ENCODE results near the gene FCHO1.

The FCHO1 gene, protein sequence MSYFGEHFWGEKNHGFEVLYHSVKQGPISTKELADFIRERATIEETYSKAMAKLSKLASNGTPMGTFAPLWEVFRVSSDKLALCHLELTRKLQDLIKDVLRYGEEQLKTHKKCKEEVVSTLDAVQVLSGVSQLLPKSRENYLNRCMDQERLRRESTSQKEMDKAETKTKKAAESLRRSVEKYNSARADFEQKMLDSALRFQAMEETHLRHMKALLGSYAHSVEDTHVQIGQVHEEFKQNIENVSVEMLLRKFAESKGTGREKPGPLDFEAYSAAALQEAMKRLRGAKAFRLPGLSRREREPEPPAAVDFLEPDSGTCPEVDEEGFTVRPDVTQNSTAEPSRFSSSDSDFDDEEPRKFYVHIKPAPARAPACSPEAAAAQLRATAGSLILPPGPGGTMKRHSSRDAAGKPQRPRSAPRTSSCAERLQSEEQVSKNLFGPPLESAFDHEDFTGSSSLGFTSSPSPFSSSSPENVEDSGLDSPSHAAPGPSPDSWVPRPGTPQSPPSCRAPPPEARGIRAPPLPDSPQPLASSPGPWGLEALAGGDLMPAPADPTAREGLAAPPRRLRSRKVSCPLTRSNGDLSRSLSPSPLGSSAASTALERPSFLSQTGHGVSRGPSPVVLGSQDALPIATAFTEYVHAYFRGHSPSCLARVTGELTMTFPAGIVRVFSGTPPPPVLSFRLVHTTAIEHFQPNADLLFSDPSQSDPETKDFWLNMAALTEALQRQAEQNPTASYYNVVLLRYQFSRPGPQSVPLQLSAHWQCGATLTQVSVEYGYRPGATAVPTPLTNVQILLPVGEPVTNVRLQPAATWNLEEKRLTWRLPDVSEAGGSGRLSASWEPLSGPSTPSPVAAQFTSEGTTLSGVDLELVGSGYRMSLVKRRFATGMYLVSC
- total RNA-seq = 60.8 to 102 reads per million in 2 experiments

DNA sequence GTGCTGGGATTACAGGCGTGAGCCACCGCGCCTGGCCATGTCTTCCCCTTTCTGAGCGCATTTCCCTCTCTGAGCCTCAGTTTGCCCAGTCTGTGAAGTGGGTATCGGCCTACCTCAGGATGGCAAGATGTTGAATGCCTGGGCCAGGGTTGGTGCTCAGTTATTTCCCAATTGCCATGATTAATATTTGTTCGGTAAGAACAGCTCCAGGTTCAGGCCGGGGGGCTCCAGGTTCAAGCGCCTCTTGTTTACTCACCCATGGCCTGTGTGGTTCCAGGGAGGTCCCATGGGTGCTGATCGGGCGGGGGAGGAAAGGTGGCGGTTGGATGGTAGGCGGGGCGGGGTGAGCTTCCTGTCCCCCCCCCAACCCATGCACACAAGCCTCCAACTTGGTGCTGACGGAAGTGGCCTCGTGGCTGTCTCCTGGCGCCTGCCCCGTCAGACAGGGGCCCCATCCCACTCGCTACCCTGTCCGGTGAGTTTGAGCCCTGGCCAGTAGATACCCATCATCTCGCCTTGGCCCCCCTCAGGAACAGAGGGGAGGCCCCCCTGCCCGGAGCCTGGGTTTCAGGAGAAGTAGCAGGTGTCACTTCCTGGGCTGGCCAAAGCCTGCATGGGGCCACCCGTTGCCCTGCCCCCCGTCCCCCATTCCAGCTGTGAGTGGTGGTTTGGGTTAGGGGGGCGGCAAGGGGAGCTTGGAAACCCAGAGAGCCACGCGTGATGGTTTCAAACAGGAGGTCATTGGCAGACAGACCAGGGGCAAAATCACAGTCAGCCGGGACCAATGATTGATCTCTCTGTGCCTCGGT, at the start of gene FCHO1:
Gene FCHO1 (plus strand): TSS at position 375 of the 809 bp plus-strand sequence. CDS start 3,688 bp downstream, outside the sequence.
- peak; percentile 78 for DNase-seq (ENCODE audit: low read depth)

DNA sequence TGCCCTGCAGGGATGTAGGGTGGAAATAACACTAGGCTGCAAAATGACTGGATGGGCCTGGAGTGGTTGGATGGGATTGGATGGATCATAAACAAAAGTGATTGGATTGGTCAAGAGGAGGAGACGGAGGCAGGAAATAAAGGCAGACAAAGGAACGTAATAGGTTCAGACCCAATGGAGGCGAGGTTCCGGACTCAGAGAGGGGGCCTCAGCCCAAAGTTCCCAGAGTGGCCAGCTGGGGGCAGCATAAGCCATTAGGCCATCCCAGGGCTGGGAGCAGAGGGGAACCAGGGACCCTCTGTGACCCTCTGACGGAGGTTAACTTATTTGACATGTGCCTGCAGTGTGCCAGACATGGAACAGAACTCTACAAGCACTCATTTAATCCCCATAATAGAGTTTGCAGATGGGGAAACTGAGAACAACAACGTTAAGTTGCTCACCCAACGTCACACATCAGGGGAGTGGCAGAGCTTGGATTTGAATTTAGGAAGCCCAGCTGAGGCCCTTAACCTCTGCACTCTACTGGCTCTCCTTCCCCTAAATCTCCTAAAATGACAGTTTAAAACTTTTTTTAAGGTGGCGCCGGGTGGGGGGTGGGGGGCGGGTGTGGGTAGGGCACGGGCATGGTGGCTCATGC, 47.3 kb upstream of the FCHO1 start:
- DNase-seq (ENCODE audit: low read depth) = peak; percentile 60

DNA sequence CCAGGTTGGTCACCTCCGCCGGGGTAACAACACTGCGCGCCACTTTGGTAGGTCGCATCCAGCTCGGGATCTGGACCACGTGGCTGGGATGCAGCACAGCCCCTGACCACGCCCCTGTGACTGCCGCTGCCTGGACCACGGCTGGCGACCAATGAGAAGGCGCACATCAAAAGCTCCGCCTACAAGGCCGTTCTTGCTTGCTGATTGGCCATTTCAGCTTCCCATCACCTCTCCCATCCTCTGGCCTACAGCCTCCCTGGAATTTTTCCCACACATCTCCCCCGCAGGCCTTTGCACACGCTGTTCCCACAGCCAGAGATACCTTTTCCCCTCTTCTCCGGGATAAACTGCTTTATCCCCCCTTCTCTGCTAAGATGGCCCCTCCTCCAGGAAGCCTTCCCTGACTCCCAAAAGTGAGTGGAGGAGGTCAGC, 44.5 kb upstream of the FCHO1 start:
- no peak for DNase-seq (ENCODE audit: low read depth)

DNA sequence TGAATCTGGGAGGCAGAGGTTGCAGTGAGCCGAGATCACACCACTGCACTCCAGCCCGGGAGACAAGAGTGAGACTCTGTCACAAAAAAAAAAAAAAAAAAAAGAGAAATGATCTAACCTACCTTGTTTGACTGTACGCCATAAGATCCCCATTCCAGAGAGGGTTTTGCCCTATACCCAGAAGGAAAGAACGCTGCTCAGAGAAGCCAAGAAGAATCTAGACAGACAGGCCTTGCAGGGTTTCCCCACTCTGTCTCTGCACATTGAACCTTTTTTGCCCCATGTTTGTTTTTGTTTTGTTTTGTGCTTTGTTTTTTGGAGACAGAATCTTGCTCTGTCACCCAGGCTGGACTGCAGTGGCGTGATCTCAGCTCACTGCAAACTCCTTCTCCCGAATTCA, 39.4 kb upstream of the FCHO1 start:
- DNase-seq (ENCODE audit: low read depth) = no peak

DNA sequence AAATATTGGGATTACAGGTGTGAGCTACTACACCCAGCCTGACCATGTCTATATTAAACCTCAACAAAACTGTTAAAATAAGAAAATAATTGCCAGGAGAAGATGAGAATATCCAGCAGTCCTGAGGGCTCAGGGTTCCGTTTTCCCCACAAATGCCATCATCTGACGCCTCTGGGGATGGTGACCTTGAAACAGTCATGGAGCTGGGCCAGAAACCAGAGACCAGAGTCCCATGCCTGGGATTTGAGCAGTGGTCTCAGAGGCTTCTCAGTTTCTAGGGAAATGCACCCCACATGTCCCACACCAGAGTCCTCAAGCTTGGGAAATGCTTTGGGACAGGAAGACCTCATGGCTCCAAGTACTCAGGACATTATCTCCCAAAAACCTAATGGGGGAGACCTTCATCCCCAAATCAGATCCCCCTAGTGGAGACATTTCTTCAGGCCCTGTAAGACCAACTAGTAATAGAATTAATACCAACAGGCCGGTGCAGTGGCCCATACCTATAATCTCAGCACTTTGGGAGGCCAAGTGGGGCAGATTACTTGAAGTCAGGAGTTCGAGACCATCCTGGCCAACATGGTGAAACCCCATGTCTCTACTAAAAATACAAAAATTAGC, 34.9 kb upstream of the FCHO1 start:
- DNase-seq (ENCODE audit: low read depth) = no peak

DNA sequence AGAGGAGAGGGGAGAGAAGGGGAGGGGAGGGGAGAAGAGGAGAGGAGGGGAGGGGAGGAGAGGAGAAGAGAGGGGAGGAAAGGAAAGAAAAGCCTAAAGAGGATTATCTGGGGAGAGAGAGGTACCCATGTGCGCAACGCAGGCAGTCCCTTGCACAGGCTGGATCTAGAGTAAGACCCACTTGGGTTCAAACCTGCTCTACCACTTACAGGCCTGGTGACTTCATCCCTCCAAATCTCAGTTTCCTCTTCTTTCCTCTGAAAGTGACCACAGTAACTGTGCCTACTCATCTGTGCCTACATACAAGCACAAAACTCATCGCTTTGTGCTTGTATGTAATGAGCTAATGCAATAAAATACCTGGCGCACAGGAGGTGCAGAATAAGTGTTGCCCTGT, 32.7 kb upstream of the FCHO1 start:
- DNase-seq (ENCODE audit: low read depth) = no peak

DNA sequence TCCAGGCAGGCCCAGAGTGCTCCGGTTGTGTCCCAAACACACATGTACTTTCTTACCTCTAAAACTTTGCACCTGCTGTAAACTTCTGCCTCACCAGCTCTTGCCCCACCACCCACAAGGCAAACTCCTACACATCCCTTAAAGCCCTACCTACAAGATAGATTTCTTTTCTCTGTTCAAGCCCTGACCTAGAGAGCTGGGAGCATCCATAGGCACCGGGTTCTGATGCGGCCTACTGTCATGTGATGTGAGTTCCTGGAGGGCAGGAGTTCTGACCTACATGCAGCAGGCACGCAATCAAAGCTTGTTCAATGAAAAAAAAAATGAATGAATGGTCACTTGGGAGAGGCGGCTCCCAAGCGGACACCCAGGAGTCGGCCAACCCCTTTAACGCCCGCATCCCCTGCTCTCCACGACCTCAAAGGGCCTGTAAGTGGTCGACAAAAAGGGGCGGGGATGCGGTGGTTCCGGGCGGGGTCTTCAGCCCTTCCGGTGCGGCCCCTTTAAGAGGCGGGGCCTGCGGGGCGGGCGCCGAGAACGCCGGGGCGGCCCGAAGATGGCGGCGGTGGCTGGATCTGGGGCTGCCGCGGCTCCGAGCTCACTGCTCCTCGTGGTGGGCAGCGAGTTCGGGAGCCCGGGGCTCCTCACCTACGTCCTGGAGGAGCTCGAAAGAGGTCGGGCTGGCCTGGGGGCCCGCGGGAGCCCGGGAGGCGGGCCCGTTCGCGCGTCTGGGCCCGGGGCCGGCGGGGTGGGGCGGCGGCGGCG, 32.1 kb upstream of the FCHO1 start, which contains the start of gene MAP1S:
Gene MAP1S (plus strand): TSS at position 534 of the 765 bp plus-strand sequence. CDS start 23 bp downstream, at position 557.
- peak; percentile 37 for DNase-seq (ENCODE audit: low read depth)

DNA sequence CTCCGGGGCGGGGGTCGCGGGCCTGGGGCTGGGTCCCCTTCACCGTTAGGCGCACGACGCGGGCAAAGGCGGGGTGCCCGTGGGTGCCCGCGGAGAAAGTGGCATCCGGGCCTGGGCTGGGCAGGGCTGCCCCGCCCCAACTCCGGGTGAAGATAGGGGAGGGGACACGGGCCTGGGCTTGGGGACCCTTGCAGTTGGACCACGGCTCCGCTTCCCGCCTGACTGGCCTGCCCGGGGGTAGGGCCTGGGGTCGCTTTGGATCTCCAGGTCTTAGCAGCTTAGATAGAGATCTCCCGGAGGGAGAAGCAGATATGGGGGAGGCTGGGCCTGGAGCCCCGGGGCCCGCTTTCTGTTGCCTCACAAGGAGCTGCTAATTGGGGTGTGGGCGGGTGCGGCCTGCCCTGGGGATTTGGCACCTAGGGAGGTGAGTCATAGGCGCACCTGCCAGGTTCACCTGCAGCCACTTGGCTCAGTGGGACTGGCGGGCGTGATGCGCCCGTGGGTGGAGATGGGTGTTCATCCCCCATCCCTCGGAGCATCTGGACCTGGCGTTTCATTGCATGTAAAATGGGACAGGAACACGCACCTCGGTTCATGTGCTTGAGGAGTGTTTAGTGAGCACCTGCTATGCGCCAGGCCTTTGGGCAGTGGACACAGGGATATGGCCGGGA, 31.4 kb upstream of the FCHO1 start:
- DNase-seq (ENCODE audit: low read depth) = no peak

DNA sequence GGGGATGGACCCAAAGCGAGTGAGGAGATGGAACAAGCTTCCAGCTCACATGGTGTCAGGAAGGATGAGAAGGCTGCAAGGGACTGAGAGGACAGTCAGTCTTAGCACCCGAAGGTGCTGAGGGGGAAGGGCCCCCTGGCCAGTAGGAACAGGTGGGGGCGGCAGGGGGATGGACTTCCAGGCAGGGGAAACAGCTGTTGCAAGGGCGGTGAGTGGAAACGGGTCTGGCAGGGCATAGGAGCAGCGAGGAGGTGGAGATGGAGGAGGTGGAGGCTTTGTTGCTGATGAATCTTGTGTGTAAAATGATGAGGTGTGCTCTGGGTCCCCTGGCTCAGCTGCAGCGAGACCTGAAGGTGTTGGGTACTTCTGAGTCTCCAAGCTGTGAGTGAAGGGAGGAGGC, 30.8 kb upstream of the FCHO1 start:
- DNase-seq (ENCODE audit: low read depth) = no peak

DNA sequence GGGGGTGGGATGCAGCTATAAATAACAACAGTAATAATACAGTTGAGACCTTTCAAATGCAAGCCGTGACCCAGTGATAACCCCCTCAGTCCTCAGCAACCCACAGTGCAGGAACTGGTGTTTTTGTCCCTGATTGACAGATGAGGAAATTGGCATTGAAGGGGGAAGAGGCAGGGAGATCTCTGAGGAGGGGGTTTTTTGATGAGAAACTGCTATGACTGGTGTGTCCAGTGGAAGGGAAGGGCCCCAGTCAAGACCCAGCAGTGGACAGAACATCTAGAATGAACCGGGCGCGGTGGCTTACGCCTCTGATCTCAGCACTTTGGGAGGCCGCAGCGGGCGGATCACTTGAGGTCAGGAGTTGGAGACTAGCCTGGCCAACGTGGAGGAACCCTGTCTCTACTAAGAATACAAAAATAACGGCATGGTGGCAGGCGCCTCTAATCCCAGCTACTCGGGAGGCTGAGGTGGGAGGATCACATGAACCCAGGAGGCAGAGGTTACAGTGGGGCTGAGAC, 30.1 kb upstream of the FCHO1 start:
- DNase-seq (ENCODE audit: low read depth) = no peak

DNA sequence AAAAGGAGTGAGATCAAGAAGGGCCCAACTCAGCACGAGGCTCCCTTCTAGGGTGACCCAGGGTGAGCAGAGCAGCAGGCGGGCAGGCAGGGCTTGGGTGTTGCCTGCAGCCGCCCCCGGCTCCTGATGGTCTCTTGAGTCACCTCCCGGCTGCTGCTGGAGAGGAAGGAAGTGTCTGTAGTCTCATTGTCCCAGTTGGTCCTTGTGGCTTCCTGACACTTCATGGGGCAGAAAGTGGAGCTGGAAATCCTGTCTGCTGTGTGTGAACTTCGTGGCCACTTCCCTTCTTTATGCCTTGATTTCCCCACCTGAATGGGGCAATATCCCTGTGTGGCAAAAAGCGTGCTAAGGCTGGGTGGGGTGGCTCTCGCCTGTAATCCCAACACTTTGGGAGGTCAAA, 29.5 kb upstream of the FCHO1 start:
- no peak for DNase-seq (ENCODE audit: low read depth)

DNA sequence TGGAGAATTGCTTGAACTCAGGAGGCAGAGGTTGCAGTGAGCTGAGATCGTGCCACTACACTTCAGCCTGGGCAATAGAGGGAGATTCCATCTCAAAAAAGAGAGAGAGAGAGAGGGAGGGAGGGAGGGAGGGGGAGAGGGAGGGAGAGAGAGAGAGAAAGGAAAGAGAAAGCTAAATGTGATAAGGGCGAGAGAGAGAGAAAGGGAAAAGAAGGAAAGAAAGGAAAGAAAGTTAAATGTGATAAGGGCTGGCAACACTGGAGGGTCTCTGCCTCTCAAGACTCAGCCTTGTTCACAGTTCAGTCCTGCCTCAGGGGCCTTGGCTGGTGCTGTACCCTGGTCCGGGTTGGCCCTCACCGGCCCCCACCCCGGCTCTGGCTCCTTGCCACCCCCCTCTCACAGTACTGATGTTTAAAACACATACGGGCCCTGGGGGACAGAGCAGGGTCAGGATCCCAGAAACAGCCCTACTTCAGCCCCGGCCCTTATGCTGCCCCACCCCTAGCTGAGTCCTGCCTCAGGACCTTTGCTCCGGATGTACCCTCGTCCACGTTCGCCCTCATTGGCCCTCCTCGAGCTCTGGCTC, 28.5 kb upstream of the FCHO1 start:
- no peak for DNase-seq (ENCODE audit: low read depth)

DNA sequence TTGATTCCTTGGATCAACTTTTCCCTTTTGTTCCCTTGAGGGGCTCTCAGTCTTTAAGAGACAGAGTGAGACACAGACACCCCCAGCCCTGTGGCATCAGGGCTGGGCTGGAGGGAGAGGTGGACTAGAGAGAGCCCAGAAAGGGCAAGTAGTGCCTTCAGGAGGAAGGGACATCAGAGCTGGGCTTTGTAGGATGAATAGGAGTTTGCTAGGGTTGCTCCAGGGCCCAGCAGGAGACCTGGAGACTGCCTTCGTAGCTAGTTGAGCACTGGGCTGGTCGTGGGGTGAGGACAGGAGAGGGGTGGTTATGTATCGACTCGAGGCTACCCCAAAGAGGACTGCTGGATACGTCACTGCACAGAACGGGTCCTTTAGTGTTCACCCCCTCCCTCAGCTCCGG, 26.6 kb upstream of the FCHO1 start:
- no peak for DNase-seq (ENCODE audit: low read depth)

DNA sequence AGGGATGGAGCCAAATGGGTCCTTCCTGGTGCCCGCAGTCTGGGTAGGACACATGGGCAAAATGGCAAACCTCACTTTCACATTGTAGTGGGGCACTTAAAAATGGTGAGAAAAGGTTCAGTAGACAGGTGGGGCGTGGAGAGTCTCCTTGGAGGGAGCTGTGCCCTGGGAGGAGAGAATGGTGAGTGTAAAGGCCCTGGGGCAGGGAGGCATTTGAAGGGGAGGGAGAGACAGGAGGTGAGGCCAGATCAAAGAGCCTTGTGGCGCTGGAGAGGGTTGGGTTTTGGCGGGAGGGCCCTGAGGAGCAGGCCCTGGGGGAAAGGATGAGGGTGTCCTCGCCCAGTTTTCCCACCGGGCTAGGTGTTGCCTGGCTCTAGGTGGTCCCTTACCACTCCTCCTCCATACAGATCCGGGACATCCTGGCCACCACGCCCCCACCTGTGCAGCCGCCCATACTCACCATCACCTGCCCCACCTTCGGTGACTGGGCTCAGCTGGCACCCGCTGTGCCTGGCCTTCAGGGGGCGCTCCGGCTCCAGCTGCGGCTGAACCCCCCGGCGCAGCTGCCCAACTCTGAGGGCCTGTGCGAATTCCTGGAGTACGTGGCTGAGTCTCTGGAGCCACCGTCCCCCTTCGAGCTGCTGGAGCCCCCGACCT, 25.7 kb upstream of the FCHO1 start:
- no peak for DNase-seq (ENCODE audit: low read depth)

DNA sequence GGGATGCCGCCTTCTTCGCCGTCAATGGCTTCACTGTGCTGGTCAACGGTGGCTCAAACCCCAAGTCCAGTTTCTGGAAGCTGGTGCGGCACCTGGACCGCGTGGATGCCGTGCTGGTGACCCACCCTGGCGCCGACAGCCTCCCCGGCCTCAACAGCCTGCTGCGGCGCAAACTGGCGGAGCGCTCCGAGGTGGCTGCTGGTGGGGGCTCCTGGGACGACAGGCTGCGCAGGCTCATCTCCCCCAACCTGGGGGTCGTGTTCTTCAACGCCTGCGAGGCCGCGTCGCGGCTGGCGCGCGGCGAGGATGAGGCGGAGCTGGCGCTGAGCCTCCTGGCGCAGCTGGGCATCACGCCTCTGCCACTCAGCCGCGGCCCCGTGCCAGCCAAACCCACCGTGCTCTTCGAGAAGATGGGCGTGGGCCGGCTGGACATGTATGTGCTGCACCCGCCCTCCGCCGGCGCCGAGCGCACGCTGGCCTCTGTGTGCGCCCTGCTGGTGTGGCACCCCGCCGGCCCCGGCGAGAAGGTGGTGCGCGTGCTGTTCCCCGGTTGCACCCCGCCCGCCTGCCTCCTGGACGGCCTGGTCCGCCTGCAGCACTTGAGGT, 25.0 kb upstream of the FCHO1 start:
- no peak for DNase-seq (ENCODE audit: low read depth)

DNA sequence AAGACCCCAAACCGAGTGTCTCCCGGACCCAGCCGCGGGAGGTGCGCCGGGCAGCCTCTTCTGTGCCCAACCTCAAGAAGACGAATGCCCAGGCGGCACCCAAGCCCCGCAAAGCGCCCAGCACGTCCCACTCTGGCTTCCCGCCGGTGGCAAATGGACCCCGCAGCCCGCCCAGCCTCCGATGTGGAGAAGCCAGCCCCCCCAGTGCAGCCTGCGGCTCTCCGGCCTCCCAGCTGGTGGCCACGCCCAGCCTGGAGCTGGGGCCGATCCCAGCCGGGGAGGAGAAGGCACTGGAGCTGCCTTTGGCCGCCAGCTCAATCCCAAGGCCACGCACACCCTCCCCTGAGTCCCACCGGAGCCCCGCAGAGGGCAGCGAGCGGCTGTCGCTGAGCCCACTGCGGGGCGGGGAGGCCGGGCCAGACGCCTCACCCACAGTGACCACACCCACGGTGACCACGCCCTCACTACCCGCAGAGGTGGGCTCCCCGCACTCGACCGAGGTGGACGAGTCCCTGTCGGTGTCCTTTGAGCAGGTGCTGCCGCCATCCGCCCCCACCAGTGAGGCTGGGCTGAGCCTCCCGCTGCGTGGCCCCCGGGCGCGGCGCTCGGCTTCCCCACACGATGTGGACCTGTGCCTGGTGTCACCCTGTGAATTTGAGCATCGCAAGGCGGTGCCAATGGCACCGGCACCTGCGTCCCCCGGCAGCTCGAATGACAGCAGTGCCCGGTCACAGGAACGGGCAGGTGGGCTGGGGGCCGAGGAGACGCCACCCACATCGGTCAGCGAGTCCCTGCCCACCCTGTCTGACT, 24.1 kb upstream of the FCHO1 start:
- no peak for DNase-seq (ENCODE audit: low read depth)

DNA sequence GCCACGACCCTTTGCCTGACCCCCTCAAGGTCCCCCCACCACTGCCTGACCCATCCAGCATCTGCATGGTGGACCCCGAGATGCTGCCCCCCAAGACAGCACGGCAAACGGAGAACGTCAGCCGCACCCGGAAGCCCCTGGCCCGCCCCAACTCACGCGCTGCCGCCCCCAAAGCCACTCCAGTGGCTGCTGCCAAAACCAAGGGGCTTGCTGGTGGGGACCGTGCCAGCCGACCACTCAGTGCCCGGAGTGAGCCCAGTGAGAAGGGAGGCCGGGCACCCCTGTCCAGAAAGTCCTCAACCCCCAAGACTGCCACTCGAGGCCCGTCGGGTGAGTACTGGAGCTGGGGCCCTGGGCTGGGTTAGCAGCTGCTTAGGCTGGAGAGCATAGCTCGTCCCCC, 23.4 kb upstream of the FCHO1 start:
- no peak for DNase-seq (ENCODE audit: low read depth)

All from T follicular helper cell (primary cell).